Measurements from ENCODE around the gene CENPO.

- TF ChIP-seq, protein P1, sequence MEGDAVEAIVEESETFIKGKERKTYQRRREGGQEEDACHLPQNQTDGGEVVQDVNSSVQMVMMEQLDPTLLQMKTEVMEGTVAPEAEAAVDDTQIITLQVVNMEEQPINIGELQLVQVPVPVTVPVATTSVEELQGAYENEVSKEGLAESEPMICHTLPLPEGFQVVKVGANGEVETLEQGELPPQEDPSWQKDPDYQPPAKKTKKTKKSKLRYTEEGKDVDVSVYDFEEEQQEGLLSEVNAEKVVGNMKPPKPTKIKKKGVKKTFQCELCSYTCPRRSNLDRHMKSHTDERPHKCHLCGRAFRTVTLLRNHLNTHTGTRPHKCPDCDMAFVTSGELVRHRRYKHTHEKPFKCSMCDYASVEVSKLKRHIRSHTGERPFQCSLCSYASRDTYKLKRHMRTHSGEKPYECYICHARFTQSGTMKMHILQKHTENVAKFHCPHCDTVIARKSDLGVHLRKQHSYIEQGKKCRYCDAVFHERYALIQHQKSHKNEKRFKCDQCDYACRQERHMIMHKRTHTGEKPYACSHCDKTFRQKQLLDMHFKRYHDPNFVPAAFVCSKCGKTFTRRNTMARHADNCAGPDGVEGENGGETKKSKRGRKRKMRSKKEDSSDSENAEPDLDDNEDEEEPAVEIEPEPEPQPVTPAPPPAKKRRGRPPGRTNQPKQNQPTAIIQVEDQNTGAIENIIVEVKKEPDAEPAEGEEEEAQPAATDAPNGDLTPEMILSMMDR (IDR thresholded peaks at IDR 0.05): no peak
- no peak for TF ChIP-seq POLR2A (IDR thresholded peaks at IDR 0.05)
Measured at GRCh38 chr2:24855726-24856125, 62.5 kb downstream of the CENPO start.

Measured in thyroid gland (tissue), 4 donors.